ENCODE results near the gene HDGF. TPM values are rescaled to one million over a fixed set of nuclear protein-coding genes. Genes with fewer than 3 reads are reported as not detected.
A peak's percentile ranks its signal among the peaks of the same experiment; 100 is the strongest.

Gene HDGF
- total and polyA plus RNA-seq, 2 experiments from 2014 or later = 106 to 251 TPM

DNA sequence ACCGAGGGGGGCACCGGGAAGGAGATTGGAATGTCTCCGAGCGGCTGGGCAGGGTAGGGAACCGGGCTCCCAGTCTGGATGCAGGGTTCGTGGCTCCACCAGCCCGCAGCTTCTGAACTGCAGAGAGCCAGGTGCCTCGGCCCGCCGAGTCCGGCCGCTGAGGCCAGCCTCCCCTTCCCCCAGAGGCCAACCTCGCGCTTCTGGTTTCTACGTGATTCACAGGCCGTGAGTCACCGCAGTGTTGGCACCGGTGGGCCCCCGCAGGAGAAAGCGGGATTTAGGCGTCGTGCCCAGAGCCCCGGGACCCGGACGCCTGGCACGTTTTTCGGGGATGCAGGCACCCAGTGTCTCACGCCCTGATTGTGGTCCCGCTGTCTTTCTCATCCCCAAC is 46.5 kb downstream of the HDGF start:
- Mint-ChIP-seq H3K4me3 (peak overlapping the region; percentile 83), H3K36me3 (ENCODE audit: low read depth) (peaks cover 22% of the 10 kb centered on the region), H3K27me3 (ENCODE audit: insufficient read depth, low read depth, poor library complexity) (peaks cover 29% of the 10 kb centered on the region), H3K9me3 (no peaks in the 10 kb centered on the region), H3K27ac (no peak overlapping the region), H3K4me1 (peaks cover 52% of the 10 kb centered on the region)
- H3F3A ChIP-seq (replicated peaks; ENCODE audit: low read depth) = peaks cover 29% of the 10 kb centered on the region
- H3K4me1 ChIP-seq (ENCODE audit: insufficient read depth) = peaks cover 51% of the 10 kb centered on the region
- peak; percentile 67 for DNase-seq (ENCODE audit: low spot score)
- H3K9me2 ChIP-seq (ENCODE audit: insufficient read depth) = no peaks in the 10 kb centered on the region
- peak; percentile 1 for ATAC-seq
- peak overlapping the region; percentile 92 for H3K4me2 ChIP-seq
- H3K79me2 ChIP-seq (replicated peaks; ENCODE audit: insufficient read depth) = peaks cover 13% of the 10 kb centered on the region
- peaks cover 27% of the 10 kb centered on the region for H3K27me3 ChIP-seq (ENCODE audit: insufficient read depth)
- H3K4me3 ChIP-seq = peak overlapping the region; percentile 67
- no peak overlapping the region for H3K27ac ChIP-seq (ENCODE audit: low read depth)
- H4K20me1 ChIP-seq (replicated peaks; ENCODE audit: insufficient read depth) = no peaks in the 10 kb centered on the region; the same call in 1 of the 2 replicates
- TF ChIP-seq EZH2 (IDR thresholded peaks at IDR 0.05; ENCODE audit: low read depth, unreplicated experiment) = peak; percentile 43
- TF ChIP-seq STAT1 (IDR thresholded peaks at IDR 0.05; ENCODE audit: unreplicated experiment) = no peak
- H3K36me3 ChIP-seq (ENCODE audit: insufficient read depth) = no peaks in the 10 kb centered on the region
- H2AFZ ChIP-seq = peak overlapping the region; percentile 63; the same call in 1 of the 2 replicates

DNA sequence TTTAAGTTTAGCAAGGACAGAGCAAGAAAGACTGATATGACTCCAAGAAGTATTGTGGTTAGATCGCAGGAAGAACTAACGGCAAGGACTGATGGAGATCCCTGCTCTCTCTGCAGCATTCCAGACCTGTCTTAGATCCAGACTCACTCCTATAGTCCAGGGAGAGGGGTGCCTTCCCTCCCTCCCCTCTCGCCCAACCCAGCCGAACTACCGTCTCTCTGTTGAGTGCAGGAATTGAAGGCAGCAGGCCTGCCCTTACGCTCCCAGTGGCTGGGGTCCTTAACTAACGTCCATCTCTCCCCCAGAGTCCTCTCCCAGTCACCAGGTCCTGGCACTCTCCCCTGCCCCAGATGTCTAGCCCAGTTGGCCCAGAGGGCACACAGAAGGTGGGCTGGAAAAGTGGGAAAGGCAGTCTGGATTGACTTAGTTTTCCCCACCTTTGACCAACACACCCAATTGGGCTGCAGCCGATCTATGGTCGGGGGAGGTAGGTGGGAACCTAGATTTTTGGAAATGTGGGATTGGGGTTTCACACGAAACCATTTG is 47.2 kb downstream of the HDGF start:
- H3K9me2 ChIP-seq (ENCODE audit: insufficient read depth) = no peaks in the 10 kb centered on the region
- H3K4me3 Mint-ChIP-seq = peak overlapping the region; percentile 83
- H3K36me3 Mint-ChIP-seq (ENCODE audit: low read depth) = peaks cover 29% of the 10 kb centered on the region
- H3K4me2 ChIP-seq = peak overlapping the region; percentile 92
- no peaks in the 10 kb centered on the region; the same call in 1 of the 2 replicates for H4K20me1 ChIP-seq (replicated peaks; ENCODE audit: insufficient read depth)
- H3K27me3 ChIP-seq (ENCODE audit: insufficient read depth) = peaks cover 27% of the 10 kb centered on the region
- H3K9me3 Mint-ChIP-seq = no peaks in the 10 kb centered on the region; the same call in 2 of the 3 replicates
- H3K4me3 ChIP-seq = peak overlapping the region; percentile 67
- peaks cover 31% of the 10 kb centered on the region for H3K27me3 Mint-ChIP-seq (ENCODE audit: insufficient read depth, low read depth, poor library complexity)
- H3K4me1 Mint-ChIP-seq = peaks cover 45% of the 10 kb centered on the region
- ATAC-seq = no peak; the same call in 2 of the 3 replicates
- H3K27ac ChIP-seq (ENCODE audit: low read depth) = no peak overlapping the region
- no peak overlapping the region for H3K27ac Mint-ChIP-seq
- no peaks in the 10 kb centered on the region for H3K36me3 ChIP-seq (ENCODE audit: insufficient read depth)
- H2AFZ ChIP-seq = no peak overlapping the region
- no peak for DNase-seq (ENCODE audit: low spot score)
- H3K4me1 ChIP-seq (ENCODE audit: insufficient read depth) = peaks cover 44% of the 10 kb centered on the region
- no peak for TF ChIP-seq ZNF114 (CRISPR knock-in tag; IDR thresholded peaks at IDR 0.05)
- TF ChIP-seq, protein P1, sequence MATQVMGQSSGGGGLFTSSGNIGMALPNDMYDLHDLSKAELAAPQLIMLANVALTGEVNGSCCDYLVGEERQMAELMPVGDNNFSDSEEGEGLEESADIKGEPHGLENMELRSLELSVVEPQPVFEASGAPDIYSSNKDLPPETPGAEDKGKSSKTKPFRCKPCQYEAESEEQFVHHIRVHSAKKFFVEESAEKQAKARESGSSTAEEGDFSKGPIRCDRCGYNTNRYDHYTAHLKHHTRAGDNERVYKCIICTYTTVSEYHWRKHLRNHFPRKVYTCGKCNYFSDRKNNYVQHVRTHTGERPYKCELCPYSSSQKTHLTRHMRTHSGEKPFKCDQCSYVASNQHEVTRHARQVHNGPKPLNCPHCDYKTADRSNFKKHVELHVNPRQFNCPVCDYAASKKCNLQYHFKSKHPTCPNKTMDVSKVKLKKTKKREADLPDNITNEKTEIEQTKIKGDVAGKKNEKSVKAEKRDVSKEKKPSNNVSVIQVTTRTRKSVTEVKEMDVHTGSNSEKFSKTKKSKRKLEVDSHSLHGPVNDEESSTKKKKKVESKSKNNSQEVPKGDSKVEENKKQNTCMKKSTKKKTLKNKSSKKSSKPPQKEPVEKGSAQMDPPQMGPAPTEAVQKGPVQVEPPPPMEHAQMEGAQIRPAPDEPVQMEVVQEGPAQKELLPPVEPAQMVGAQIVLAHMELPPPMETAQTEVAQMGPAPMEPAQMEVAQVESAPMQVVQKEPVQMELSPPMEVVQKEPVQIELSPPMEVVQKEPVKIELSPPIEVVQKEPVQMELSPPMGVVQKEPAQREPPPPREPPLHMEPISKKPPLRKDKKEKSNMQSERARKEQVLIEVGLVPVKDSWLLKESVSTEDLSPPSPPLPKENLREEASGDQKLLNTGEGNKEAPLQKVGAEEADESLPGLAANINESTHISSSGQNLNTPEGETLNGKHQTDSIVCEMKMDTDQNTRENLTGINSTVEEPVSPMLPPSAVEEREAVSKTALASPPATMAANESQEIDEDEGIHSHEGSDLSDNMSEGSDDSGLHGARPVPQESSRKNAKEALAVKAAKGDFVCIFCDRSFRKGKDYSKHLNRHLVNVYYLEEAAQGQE (IDR thresholded peaks at IDR 0.05; ENCODE audit: unreplicated experiment) = no peak
- no peak for TF ChIP-seq CREB1 (CRISPR knock-in tag; IDR thresholded peaks at IDR 0.05; ENCODE audit: low read depth)
- TF ChIP-seq EZH2 (IDR thresholded peaks at IDR 0.05; ENCODE audit: low read depth, unreplicated experiment) = no peak
- no peak for TF ChIP-seq ZNF331 (CRISPR knock-in tag; IDR thresholded peaks at IDR 0.05; ENCODE audit: low read depth)
- TF ChIP-seq STAT1 (IDR thresholded peaks at IDR 0.05; ENCODE audit: unreplicated experiment) = no peak
- no peak for TF ChIP-seq POLR2AphosphoS5 (IDR thresholded peaks at IDR 0.05; ENCODE audit: low read depth)
- TF ChIP-seq ETS1 (IDR thresholded peaks at IDR 0.05) = no peak
- TF ChIP-seq, protein P2, sequence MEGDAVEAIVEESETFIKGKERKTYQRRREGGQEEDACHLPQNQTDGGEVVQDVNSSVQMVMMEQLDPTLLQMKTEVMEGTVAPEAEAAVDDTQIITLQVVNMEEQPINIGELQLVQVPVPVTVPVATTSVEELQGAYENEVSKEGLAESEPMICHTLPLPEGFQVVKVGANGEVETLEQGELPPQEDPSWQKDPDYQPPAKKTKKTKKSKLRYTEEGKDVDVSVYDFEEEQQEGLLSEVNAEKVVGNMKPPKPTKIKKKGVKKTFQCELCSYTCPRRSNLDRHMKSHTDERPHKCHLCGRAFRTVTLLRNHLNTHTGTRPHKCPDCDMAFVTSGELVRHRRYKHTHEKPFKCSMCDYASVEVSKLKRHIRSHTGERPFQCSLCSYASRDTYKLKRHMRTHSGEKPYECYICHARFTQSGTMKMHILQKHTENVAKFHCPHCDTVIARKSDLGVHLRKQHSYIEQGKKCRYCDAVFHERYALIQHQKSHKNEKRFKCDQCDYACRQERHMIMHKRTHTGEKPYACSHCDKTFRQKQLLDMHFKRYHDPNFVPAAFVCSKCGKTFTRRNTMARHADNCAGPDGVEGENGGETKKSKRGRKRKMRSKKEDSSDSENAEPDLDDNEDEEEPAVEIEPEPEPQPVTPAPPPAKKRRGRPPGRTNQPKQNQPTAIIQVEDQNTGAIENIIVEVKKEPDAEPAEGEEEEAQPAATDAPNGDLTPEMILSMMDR (conservative IDR thresholded peaks at IDR 0.05; ENCODE audit: low read depth in 2 of 2) = no peak
- TF ChIP-seq EZH2phosphoT487 (IDR thresholded peaks at IDR 0.05; ENCODE audit: unreplicated experiment) = no peak
- TF ChIP-seq JUNB (IDR thresholded peaks at IDR 0.05; ENCODE audit: unreplicated experiment) = no peak
- no peak for TF ChIP-seq NANOG (IDR thresholded peaks at IDR 0.05; ENCODE audit: borderline replicate concordance)
- peaks cover 25% of the 10 kb centered on the region for H3F3A ChIP-seq (replicated peaks; ENCODE audit: low read depth)
- H3K79me2 ChIP-seq (replicated peaks; ENCODE audit: insufficient read depth) = peaks cover 13% of the 10 kb centered on the region

Measured in GM23338 (cell line).